NCI-H128 (cell line): Measurements from ENCODE around the gene CFC1.
"Not testable (repeated sequence)": the region's sequence is repeated elsewhere in the genome, so short reads cannot be mapped to it uniquely, and the experiment has no call there.

Source experiments
- DNase-seq: peaks from one replicate; lab custom pipeline; 2025; ENCODE audit not compliant: unreplicated experiment; lab: John Stamatoyannopoulos, UW

Gene CFC1

DNA sequence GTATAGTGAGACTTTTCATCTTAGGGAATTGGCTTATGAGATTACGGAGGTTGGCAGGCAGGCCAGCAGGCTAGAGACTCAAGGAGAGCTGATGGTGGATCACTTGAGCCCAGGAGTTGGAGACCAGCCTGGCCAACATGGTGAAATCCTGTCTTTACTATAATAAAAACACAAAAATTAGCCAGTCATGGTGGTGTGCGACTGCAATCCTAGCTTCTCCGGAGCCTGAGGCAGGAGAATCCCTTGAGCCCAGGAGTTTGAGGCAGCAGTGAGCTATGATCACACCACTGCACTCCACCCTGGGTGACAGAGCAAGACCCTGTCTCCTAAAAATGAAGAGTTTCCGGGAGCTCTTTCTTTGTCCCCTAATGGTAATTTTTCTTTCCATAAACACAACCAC, 14.6 kb downstream of the CFC1 start:
- not testable (repeated sequence) for DNase-seq

DNA sequence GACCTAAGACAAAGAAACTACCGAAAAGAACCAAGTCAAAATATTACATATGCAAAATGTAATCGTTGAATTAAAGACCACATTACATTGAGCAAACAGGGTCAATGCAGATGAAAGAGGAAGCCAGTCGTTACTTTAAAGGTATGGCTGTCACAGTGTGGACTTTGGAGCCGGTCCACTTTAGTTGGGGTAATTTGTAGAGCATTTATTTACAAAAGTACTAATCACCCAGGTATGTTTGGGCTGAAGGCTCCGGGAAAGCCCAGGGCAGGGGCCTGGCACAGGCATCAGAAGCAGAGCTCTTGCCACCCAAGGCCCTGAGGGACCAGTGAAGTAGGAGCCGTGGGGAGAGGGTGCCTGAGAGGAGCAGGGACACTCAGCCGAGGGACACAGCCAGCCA, 15.8 kb downstream of the CFC1 start:
- not testable (repeated sequence) for DNase-seq

DNA sequence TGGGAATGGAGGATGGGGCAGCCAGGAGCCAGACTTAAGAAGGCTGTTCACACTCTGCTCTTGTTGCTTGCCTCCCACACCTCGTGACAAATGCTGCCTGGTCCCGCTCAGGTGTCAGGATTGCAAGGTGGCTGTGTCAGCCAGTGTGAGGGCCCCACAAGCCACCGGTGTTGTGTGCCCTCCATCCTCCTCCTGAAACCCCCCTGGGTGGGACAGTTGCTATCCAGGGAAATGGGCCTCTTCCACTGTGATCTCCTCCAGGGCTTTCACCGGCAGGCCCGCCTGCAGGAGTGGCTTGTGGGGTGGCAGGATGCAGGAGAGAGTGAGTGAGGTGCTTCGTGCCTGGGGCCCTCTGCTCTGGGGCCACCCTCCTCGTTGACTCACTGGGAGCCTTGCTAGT, 16.4 kb downstream of the CFC1 start:
- not testable (repeated sequence) for DNase-seq

DNA sequence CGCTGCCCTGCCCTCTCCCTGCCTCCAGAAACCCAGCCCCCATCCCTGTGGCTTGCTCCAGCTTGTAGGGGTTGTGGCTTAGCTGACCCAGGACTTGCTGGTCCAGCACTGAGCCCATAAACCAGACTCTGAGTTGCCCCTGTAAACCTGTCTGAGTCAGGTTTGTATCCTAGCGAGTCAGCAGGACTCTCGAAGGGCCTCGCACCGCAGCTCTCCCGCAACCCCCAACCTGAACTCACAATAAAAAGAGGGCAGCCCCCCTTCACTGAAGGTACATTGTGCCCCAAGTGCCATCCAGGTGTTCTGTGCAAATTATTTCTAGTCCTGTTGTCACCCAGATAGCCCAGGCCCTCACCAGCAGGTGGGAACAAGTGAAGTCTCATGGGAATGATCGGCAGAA, 17.9 kb downstream of the CFC1 start:
- not testable (repeated sequence) for DNase-seq

DNA sequence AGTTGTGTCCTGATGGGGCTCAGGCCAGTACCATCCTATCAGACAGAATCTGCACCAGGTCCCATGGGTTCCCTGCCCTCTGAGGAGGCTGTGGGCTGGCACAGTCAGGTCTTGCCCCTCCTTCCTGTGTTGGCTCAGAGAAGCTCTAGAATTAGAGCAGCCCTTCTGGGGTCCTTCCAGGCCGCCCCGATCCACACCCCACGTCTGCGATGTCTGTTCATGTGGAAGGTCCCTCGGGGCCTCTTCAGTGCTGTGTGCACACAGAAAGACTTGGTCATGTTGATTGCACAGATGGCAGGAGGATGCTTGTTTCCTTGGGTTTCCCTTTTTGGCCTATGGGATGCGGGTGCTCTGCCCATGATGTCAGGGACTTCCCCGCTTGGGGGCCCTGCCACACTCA, 20.3 kb downstream of the CFC1 start:
- DNase-seq = not testable (repeated sequence)

DNA sequence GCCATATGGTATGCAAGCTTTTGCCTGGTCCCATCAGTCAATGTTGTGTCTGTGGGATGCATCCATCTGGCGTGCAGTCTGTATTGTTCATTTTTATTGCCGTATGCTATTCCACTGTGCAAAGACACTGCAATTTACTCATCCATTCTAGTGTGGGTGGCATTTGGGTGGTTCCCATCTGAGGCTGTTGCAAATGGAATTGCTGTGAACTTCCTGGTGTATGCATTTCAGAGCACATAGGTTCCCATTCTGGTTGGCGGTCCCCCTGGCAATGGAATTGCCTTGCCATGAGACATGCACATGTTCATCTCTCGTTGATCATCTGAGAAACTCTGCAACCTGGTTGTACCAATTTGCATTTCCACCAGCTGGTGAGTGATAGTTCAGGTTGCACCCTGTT, 21.8 kb downstream of the CFC1 start:
- not testable (repeated sequence) for DNase-seq

DNA sequence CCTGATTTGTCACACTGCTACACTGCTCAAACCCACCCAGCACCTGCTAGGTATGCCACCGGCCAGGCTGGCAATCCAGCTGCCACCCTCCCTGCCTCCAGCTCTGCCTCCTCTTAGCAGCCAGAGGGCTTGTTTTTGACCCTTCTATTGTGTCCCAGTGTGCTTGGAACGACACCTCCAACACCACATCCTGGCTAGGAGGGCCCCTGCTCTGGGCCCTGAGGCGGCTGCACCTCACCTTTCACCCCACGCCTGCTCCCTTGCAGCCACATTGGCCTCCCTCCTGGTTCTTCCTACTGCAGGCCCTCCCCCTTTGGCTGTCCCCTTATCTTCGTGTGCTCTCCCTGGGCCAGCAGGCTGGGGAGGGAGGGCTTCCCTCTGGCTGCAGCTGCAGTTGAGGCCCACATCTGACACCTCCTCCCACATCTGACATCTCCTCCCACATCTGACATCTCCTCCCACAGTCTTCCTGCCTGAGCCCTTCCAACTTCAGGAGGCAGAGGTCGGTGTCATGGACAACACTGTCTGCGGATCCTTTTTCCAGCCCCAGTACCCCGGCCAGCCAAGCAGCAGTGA, 23.1 kb downstream of the CFC1 start:
- not testable (repeated sequence) for DNase-seq

DNA sequence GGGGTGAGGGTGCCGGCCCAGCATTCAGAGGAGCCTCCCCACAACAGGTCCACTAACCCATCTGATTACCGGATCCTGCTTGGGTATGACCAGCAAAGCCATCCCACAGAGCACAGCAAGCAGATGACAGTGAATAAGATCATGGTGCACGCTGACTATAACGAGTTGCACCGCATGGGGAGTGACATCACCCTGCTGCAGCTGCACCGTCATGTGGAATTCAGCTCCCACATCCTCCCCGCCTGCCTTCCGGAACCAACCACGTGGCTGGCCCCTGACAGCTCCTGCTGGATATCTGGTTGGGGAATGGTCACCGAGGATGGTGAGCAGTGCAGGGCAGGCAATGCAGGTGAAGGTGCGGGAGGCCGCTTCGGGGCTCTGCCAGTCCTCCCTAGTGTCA, 25.1 kb downstream of the CFC1 start:
- DNase-seq = not testable (repeated sequence)

DNA sequence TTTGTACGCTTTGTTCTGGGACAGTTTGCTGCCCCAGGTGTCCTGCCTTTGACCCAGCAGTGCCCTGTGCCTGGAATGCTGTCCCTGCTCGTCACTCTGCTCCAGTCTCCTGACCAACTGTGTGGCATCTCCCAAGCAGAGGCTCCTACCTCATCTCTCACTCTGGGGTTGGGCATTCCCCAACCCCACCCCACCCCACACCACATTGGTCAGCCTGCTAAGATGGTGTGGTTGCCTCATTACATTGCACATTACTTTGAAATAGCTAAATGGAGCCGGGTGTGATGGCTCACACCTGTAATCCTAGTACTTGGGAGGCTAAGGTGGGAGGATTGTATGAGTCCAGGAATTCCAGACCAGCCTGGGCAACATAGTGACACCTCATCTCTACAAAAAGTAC, 27.4 kb downstream of the CFC1 start:
- not testable (repeated sequence) for DNase-seq

DNA sequence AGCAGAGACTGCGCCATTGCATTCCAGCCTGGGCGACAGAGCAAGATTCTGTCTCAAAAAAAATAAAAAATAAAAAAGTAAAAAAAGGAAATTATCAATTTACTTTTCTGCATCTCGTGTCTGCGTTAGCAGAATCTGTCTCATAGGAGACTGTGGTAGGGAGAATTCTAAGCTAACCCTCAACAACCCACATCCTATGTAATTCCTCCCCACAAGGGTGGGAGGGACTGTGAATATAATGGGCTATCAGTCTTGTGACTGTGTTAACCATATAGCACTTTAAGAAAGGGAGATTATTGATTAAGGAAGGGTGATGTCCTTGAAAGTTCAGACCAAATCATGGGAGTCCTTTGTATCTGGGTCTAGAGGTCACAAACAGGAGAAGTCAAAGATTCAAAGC, 33.2 kb downstream of the CFC1 start:
- DNase-seq = not testable (repeated sequence)

DNA sequence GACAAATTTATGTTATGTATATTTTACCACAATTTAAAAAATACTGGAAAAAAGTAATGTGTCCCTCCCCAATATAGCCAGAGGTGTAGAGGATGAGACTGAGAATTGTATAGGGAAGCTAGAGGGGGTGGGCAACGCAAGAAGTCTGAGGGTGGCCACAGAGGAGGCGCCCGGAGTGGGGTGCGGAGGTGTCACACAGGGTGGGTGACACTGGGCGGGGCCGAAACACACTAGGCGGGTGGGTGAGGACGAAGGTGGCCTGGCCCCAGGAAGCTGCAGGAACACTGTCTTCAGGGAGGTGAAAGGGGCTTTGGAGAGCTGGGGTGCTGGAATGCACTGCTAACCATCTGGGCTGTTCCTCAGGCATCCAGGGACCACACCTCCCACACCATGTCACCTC, 42.9 kb downstream of the CFC1 start:
- not testable (repeated sequence) for DNase-seq

DNA sequence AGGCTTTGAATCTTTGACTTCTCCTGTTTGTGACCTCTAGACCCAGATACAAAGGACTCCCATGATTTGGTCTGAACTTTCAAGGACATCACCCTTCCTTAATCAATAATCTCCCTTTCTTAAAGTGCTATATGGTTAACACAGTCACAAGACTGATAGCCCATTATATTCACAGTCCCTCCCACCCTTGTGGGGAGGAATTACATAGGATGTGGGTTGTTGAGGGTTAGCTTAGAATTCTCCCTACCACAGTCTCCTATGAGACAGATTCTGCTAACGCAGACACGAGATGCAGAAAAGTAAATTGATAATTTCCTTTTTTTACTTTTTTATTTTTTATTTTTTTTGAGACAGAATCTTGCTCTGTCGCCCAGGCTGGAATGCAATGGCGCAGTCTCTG, 45.2 kb downstream of the CFC1 start:
- not testable (repeated sequence) for DNase-seq

DNA sequence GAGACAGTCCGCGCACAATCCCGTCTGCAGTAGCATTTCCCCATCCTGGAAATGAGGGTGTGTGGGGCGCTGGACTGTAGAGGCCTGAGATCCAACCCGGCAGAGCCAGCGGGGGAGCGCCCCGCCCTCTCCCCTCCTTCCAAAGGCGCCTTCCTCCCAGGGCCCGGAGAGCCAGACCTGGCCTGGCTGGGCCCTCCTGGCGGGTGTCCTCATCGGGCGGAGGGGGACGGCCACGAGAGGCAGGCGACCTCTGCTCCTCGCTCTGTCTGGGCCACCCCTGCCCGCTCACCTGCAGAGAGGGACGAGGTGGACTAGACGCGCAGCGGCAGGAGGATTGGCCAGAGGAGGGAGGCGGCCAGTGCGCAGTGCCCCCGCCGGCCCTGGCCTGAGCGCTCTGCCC, 49.9 kb downstream of the CFC1 start:
- DNase-seq = not testable (repeated sequence)

DNA sequence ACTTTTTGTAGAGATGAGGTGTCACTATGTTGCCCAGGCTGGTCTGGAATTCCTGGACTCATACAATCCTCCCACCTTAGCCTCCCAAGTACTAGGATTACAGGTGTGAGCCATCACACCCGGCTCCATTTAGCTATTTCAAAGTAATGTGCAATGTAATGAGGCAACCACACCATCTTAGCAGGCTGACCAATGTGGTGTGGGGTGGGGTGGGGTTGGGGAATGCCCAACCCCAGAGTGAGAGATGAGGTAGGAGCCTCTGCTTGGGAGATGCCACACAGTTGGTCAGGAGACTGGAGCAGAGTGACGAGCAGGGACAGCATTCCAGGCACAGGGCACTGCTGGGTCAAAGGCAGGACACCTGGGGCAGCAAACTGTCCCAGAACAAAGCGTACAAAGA, 51.0 kb downstream of the CFC1 start:
- DNase-seq = not testable (repeated sequence)

DNA sequence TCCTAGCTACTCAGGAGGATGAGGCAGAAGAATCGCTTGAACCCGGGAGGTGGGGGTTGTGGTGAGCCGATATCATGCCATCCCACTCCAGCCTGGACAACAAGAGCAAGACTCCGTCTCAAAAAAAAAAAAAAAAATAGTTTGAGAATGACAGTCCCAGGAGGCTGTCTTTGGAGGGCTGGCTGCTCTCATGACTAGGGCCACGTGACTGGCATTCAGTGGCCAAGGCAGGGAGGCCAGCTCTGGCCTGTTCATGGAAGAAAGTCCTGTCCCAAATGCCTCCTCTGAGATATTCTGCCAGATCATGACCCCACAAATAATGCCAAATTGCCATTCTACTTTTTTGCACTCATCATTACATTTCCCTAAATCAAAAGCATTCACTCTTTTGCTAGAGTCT, 54.4 kb downstream of the CFC1 start:
- DNase-seq = not testable (repeated sequence)

DNA sequence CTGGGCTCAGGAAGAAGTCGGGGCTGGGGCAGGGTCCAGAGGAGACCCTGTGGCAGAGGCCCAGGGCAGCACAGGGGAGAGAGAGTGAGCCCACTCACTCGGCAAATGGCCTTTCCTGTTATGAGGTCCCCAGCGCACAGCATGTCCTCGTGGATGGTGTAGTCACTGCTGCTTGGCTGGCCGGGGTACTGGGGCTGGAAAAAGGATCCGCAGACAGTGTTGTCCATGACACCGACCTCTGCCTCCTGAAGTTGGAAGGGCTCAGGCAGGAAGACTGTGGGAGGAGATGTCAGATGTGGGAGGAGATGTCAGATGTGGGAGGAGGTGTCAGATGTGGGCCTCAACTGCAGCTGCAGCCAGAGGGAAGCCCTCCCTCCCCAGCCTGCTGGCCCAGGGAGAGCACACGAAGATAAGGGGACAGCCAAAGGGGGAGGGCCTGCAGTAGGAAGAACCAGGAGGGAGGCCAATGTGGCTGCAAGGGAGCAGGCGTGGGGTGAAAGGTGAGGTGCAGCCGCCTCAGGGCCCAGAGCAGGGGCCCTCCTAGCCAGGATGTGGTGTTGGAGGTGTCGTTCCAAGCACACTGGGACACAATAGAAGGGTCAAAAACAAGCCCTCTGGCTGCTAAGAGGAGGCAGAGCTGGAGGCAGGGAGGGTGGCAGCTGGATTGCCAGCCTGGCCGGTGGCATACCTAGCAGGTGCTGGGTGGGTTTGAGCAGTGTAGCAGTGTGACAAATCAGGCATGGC, 55.4 kb downstream of the CFC1 start:
- DNase-seq = not testable (repeated sequence)

DNA sequence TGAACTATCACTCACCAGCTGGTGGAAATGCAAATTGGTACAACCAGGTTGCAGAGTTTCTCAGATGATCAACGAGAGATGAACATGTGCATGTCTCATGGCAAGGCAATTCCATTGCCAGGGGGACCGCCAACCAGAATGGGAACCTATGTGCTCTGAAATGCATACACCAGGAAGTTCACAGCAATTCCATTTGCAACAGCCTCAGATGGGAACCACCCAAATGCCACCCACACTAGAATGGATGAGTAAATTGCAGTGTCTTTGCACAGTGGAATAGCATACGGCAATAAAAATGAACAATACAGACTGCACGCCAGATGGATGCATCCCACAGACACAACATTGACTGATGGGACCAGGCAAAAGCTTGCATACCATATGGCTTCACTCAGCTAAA, 56.6 kb downstream of the CFC1 start:
- DNase-seq = not testable (repeated sequence)
